NCI-H2196 treated with DMSO at 0.1 percent for 48 hours (cell line): ENCODE data around the gene FAM47E.
A peak's percentile ranks its signal among the peaks of the same experiment; 100 is the strongest.

Source experiments
- DNase-seq: peaks from one replicate; lab custom pipeline; 2025; ENCODE audit not compliant: unreplicated experiment; lab: John Stamatoyannopoulos, UW

The FAM47E gene

GRCh38 chr4:76301068-76301774 lies 49.7 kb downstream of the FAM47E start:
- DNase-seq = peak; percentile 29

GRCh38 chr4:76301775-76302162 lies 50.2 kb downstream of the FAM47E start:
- no peak for DNase-seq

DNA sequence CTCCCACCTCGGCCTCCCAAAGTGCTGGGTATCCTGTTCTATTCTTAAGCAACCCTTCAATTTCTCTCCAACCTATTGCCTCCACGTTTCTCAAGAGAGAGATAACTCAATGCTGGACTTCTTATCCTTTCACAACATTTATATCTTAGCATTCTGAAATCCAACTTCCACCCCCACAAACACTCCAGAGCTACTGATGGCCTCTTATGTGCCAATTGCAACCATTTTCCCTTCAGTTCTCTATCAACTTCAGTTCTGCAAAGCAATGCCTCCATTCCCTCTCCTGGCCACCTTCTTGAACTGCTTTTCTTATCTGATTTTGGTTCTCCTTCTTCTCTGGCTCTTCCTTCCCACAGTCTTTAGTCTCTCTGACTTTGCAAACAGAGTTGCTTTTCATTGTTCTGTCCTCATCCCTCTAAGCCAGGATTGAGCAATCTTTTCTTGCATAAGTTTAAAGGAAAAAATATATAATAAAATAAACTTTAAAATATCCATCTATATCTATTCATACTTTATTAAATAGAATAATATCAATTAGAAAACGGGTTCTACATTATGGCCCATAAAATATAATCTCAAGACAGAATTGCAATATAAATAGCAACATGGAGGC lies 51.4 kb downstream of the FAM47E start:
- DNase-seq = no peak

GRCh38 chr4:76305033-76305687 lies 53.6 kb downstream of the FAM47E start:
- DNase-seq = no peak

GRCh38 chr4:76305971-76306881 lies 54.7 kb downstream of the FAM47E start, which contains the start of gene STBD1:
Gene STBD1 (plus strand): TSS chr4:76306733. CDS start chr4:76306770, 37 bp downstream.
- DNase-seq = no peak

- DNase-seq = no peak
Observed at GRCh38 chr4:76306882-76307659, 55.5 kb downstream of the FAM47E start.

GRCh38 chr4:76307660-76308014 lies 56.1 kb downstream of the FAM47E start:
- DNase-seq = no peak

- no peak for DNase-seq
Observed at GRCh38 chr4:76308548-76308947, 57.0 kb downstream of the FAM47E start.

DNA sequence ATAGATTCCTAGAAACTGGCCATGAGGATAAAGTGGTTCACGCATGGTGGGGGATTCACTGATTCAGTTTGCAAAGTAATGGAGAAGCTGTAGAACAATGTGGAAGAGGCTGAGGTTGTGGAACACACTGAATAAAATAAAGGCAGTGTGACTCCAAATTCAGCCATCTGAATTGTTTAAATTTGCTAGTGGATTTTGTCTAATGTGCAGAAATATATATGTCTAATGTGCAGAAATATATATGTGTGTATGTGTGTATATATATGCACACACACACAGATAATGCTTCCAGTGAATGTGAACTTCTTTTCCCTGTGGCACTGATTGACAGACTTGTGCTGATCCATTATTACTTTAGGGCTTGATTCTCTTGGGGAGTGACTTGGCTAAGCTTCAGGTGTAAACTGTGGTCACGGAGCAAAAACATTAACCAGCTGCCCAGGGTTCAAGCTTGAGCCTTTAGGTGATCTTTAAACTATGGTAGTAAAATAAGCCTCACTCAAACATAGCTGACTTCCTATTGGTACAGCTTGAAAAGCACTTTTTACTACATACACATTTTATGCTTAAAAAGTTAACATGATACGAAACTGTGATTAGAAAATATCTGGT lies 58.5 kb downstream of the FAM47E start:
- no peak for DNase-seq

DNA sequence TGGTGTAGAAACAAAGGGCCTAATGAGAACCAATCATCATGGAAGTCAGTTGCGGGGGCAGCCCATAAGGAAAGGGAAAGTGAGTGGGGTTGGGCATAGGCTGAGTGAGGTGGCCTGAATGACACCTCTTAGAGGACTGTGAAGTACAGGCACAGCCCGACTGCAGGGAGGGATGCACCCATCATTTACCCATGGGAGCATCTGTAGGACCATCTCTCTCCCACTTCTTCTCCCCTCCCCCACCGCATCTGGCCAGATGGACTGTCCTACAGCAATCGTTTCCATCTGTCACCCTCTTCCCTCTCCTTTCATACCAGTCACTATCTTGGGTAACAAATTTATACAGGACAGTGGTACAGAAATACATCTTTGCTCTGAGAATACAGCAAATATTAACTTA lies 59.2 kb downstream of the FAM47E start:
- no peak for DNase-seq

- no peak for DNase-seq
Observed at GRCh38 chr4:76311896-76312331, 60.4 kb downstream of the FAM47E start.

DNA sequence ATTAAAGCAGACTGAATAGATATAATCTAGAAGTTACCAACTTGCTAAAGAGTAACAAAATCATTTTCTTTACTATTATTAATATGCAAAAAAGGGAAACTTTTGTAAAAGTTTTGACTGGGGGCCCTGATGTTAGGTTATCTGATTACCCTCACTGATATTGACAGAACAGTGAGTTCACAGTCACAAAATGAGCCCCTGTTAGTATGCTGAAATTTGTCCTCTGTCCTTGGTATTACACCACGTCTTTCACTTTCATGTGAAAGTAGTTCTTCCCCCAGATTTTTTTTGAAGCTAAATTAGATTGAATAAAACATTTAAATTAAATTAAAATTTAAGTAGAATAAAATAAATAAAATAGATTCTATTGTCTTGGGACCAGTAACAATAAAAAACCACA lies 60.9 kb downstream of the FAM47E start:
- DNase-seq = no peak

DNA sequence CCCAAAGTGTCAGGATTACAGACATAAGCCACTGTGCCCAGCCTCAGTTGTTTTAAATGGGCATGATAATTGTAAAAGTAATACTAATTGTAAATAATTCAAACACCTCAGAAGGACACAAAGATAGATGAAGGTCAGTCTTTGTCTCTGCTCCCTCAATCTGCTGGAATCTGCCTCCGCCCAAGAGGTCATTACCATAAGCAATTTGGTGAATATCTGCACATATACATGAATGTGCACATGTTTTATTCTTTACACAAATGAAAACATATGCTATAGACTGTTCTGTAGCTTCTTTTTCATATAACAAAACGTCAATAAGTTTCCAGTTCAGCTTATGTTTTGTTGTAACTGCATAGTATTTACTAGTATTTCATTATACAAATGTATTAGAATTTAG lies 62.0 kb downstream of the FAM47E start:
- DNase-seq = no peak

GRCh38 chr4:76315267-76315918 lies 63.9 kb downstream of the FAM47E start:
- DNase-seq = no peak

GRCh38 chr4:76316131-76316530 lies 64.6 kb downstream of the FAM47E start:
- DNase-seq = no peak

DNA sequence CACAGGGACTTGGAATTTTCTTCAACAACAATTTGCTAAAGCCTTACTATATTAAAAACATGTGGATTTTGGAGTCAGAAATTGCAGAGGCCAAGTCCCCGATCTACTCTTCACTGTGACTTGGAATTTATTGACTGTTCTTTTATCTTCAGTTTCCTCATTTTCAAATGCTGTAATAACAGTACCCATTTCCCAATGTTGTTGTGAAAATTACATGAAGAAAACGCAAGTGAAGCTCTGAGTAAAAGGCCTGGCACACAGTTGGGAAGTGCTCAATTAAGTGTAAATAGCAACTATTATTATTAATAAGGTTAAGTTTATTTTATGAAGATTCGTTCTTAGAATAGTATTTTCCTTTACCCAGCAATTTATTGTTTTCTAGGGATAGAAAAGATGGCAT lies 70.7 kb downstream of the FAM47E start:
- DNase-seq = no peak

DNA sequence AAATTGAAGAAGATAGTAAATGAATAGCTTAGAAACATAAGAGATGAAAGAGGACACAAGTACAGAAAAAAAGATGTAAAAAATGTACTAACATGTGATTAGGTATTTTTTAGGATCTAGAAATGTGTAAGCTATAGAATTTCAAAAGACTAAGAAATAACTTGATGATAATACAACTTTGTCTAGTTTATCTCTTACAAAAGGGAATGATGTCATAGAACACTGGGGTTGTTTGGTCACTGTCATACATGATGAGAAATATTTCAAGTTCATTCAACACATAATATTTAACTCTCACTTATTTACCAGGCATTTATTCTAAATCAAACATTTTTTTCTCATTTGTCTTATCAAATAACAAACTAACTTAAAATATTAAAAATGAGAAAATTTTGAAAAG lies 73.6 kb downstream of the FAM47E start:
- DNase-seq = no peak

DNA sequence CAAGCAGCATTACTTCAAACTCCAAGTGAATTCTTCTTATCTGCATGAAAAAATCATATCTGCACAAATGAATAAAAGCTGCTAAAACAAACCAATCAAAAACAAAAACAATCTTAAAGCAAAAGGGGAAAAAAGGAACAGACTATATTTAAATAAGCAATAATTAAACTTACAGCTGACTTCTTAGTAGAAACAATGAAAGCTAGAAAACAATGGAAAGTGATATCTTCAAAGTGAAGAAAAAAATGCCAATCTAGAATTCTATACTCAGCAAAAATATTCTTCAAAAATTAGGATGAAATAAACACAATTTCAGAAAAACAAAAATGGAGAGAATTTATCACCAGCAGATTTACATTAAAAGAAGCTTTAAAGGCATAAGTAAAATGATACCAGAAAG lies 75.0 kb downstream of the FAM47E start:
- DNase-seq = no peak
